IMR-90 (cell line): Measurements from ENCODE around the gene FAM216B. TPM values are rescaled to one million over a fixed set of nuclear protein-coding genes. Genes with fewer than 3 reads are reported as not detected.

ENCODE experiments used
- ATAC-seq: fragments of 200-7000 bp; cut with Tn5 transposase; 2 replicates; pipeline ENCODE4 v1.9.1; 2020; ENCODE audit warnings: low read depth, mild to moderate bottlenecking, moderate library complexity
- BruUV-seq: library from RNA; stranded (reverse); fragments of 400-500 nt; replicated peaks from 2 replicates; lab custom pipeline; 2021; lab: Mats Ljungman, UMichigan
- CTCF ChIA-PET: fragments of 300-600 bp; formaldehyde crosslinking; extraction: SDS; loops from one replicate; lab custom pipeline; 2021; ENCODE audit warnings: antibody characterized with exemption; lab: Yijun Ruan, JAX
- POLR2A ChIA-PET: fragments of 300-600 bp; sonication (Branson Sonifier 250); formaldehyde crosslinking; loops from one replicate; lab custom pipeline; 2022; ENCODE audit warnings: antibody characterized with exemption; ENCODE audit not compliant: unreplicated experiment; lab: Charles Lee
- DNase-seq: peaks from one replicate; pipeline ENCODE4 v3.0.0; 2013
- H2AFZ ChIP-seq: replicated peaks from 2 replicates; pipeline ENCODE3; 2013; ENCODE audit warnings: low read length, mild to moderate bottlenecking; ENCODE audit not compliant: poor library complexity
- H2AK5ac ChIP-seq: 2 replicates; pipeline ENCODE4 v1.6.1; 2013; ENCODE audit warnings: low read depth, low read length, inconsistent platforms
- H2AK9ac ChIP-seq: replicated peaks from 2 replicates; pipeline ENCODE3; 2013; ENCODE audit warnings: mild to moderate bottlenecking, low read depth, low read length, moderate library complexity; ENCODE audit not compliant: poor library complexity
- H2BK120ac ChIP-seq: 2 replicates; pipeline ENCODE4 v1.6.1; 2013; ENCODE audit warnings: low read depth, low read length, inconsistent platforms
- H2BK15ac ChIP-seq: 3 replicates; pipeline ENCODE4 v1.6.1; 2013; ENCODE audit warnings: low read depth, low read length, inconsistent platforms
- H2BK20ac ChIP-seq: 2 replicates; pipeline ENCODE4 v1.6.1; 2013; ENCODE audit warnings: low read depth, mild to moderate bottlenecking, inconsistent platforms, low read length, moderate library complexity
- H2BK5ac ChIP-seq: 2 replicates; pipeline ENCODE4 v1.6.1; 2013; ENCODE audit warnings: mild to moderate bottlenecking, low read depth, low read length, inconsistent platforms; ENCODE audit not compliant: poor library complexity, severe bottlenecking
- H3K14ac ChIP-seq: replicated peaks from 2 replicates; pipeline ENCODE4 v1.6.1; 2013; ENCODE audit warnings: low read depth, low read length, inconsistent platforms
- H3K18ac ChIP-seq: 2 replicates; pipeline ENCODE4 v1.6.1; 2013; ENCODE audit warnings: low read depth, low read length, control low read depth
- H3K23ac ChIP-seq: 2 replicates; pipeline ENCODE4 v1.6.1; 2013; ENCODE audit warnings: low read depth, low read length, inconsistent platforms
- H3K27ac ChIP-seq: 2 replicates; pipeline ENCODE4 v1.5.1; 2013; ENCODE audit warnings: mild to moderate bottlenecking, control low read depth, low read length; ENCODE audit not compliant: insufficient read depth
- H3K27me3 ChIP-seq: 2 replicates; pipeline ENCODE4 v1.6.1; 2013; ENCODE audit warnings: low read length; ENCODE audit not compliant: control insufficient read depth, insufficient read depth
- H3K36me3 ChIP-seq: 2 replicates; pipeline ENCODE4 v1.6.1; 2013; ENCODE audit warnings: low read length, mixed read lengths; ENCODE audit not compliant: control insufficient read depth, insufficient read depth
- H3K4ac ChIP-seq: 2 replicates; pipeline ENCODE4 v1.6.1; 2013; ENCODE audit warnings: low read depth, low read length, inconsistent platforms
- H3K4me1 ChIP-seq: 2 replicates; pipeline ENCODE4 v1.6.1; 2013; ENCODE audit warnings: low read length, mixed read lengths; ENCODE audit not compliant: control insufficient read depth, insufficient read depth
- H3K4me2 ChIP-seq: 2 replicates; pipeline ENCODE4 v1.6.1; 2013; ENCODE audit warnings: low read depth, mild to moderate bottlenecking, control low read depth, low read length, moderate library complexity
- H3K4me3 ChIP-seq: 2 replicates; pipeline ENCODE4 v1.5.1; 2013; ENCODE audit warnings: low read depth, mild to moderate bottlenecking, control low read depth, low read length, moderate library complexity; ENCODE audit not compliant: insufficient read depth
- H3K56ac ChIP-seq: 2 replicates; pipeline ENCODE4 v1.6.1; 2013; ENCODE audit warnings: low read length, inconsistent platforms; ENCODE audit not compliant: insufficient read depth; ENCODE audit errors: extremely low read depth
- H3K79me1 ChIP-seq, 2 experiments: 2 replicates each; pipeline ENCODE4 v1.6.1; 2013; ENCODE audit warnings: low read length in 2 of 2, inconsistent platforms in 1 of 2, low read depth in 1 of 2
- H3K9ac ChIP-seq: 2 replicates; pipeline ENCODE4 v1.6.1; 2013; ENCODE audit warnings: low read depth, low read length, control low read depth
- H3K9me1 ChIP-seq: 2 replicates; pipeline ENCODE4 v1.6.1; 2013; ENCODE audit warnings: low read length, inconsistent platforms; ENCODE audit not compliant: insufficient read depth
- H3K9me3 ChIP-seq: 2 replicates; pipeline ENCODE4 v1.6.1; 2013; ENCODE audit warnings: low read length; ENCODE audit not compliant: control insufficient read depth, insufficient read depth
- H4K20me1 ChIP-seq: 2 replicates; pipeline ENCODE4 v1.6.1; 2013; ENCODE audit warnings: low read length, inconsistent platforms; ENCODE audit not compliant: insufficient read depth
- H4K5ac ChIP-seq: 2 replicates; pipeline ENCODE4 v1.6.1; 2013; ENCODE audit warnings: mild to moderate bottlenecking, low read depth, low read length, control low read depth
- H4K8ac ChIP-seq, 2 experiments: 2 replicates each; pipeline ENCODE4 v1.6.1; 2013; ENCODE audit warnings: low read depth in 2 of 2, low read length in 2 of 2, control low read depth in 1 of 2, inconsistent platforms in 1 of 2
- H4K91ac ChIP-seq: 2 replicates; pipeline ENCODE4 v1.6.1; 2013; ENCODE audit warnings: low read depth, low read length, inconsistent platforms; ENCODE audit not compliant: insufficient read depth
- CEBPB ChIP-seq: IDR thresholded peaks from 2 replicates; pipeline ENCODE4 v1.6.1; 2012; ENCODE audit warnings: low read depth, low read length, improper control_type of control experiment
- CHD1 ChIP-seq: IDR thresholded peaks from 2 replicates; pipeline ENCODE4 v1.6.1; 2012; ENCODE audit warnings: low read depth, low read length, improper control_type of control experiment
- FOS ChIP-seq: fragments of 150-350 bp; IDR thresholded peaks from 2 replicates; pipeline ENCODE4 v1.6.1; 2016; ENCODE audit warnings: low read depth, low read length
- MAZ ChIP-seq: IDR thresholded peaks from 2 replicates; pipeline ENCODE4 v1.6.1; 2012; ENCODE audit warnings: low read depth, mild to moderate bottlenecking, low read length, improper control_type of control experiment, moderate library complexity, borderline replicate concordance
- MXI1 ChIP-seq: IDR thresholded peaks from 2 replicates; pipeline ENCODE4 v1.6.1; 2012; ENCODE audit warnings: low read depth, mild to moderate bottlenecking, low read length, moderate library complexity, borderline replicate concordance
- RAD21 ChIP-seq: IDR thresholded peaks from 2 replicates; pipeline ENCODE4 v1.6.1; 2012; ENCODE audit warnings: low read length, improper control_type of control experiment
- RFX5 ChIP-seq: IDR thresholded peaks from 2 replicates; pipeline ENCODE4 v1.8.0; 2012; ENCODE audit warnings: low read depth, mild to moderate bottlenecking, low read length, moderate library complexity
- WGBS, 2 experiments: methylation state at CpG; one replicate each; pipeline versions ENCODE4 v1.1.5 to v1.1.7; 2013; ENCODE audit warnings: missing lambda C conversion rate in 2 of 2; ENCODE audit not compliant: insufficient read length in 1 of 2; ENCODE audit errors: extremely low coverage in 2 of 2; 5-methylcytosine and 5-hydroxymethylcytosine counted together
- dilution Hi-C: fragments of 300-500 bp; cut with HindIII; formaldehyde crosslinking; loops from one replicate; pipeline ENCODE4 v1.14.3; 2018; ENCODE audit warnings: low sequenced_read_pairs; ENCODE audit not compliant: unreplicated experiment
- in situ Hi-C: fragments of 300-500 bp; cut with MboI; formaldehyde crosslinking; loops from 3 replicates; pipeline ENCODE4 v1.14.3; 2019; ENCODE audit warnings: low sequenced_read_pairs, inconsistent platforms, mixed read lengths
- intact Hi-C: fragments of 100-400 bp; cut with micrococcal nuclease; formaldehyde crosslinking; loops from 2 replicates; pipeline ENCODE4 v1.10.0; 2022
- polyA plus RNA-seq, 3 experiments: library from polyadenylated mRNA; depleted of rRNA; stranded (reverse); fragments of >200 nt; gene quantifications; 2 replicates each; pipeline ENCODE4 v1.2.3, GENCODE V29; 2012; ENCODE audit warnings: low replicate concordance in 1 of 3
- total RNA-seq: library from RNA; depleted of rRNA; stranded (reverse); fragments of >200 nt; gene quantifications from 2 replicates; pipeline ENCODE4 v1.2.3, GENCODE V29; 2012
- TF ChIP-seq, protein P1 (sequence below): conservative IDR thresholded peaks from 2 replicates; pipeline ENCODE4 v1.5.1; 2012; ENCODE audit warnings: mild to moderate bottlenecking, low read depth, low read length, improper control_type of control experiment
- TF ChIP-seq, protein P2 (sequence below): fragments of 150-350 bp; IDR thresholded peaks from 2 replicates; pipeline ENCODE4 v1.6.1; 2017; ENCODE audit warnings: mild to moderate bottlenecking, antibody characterized with exemption, low read length, low read depth

Gene FAM216B
- total and polyA plus RNA-seq, 2 of the 4 experiments (the other 2 are of a cell fraction): not detected

DNA sequence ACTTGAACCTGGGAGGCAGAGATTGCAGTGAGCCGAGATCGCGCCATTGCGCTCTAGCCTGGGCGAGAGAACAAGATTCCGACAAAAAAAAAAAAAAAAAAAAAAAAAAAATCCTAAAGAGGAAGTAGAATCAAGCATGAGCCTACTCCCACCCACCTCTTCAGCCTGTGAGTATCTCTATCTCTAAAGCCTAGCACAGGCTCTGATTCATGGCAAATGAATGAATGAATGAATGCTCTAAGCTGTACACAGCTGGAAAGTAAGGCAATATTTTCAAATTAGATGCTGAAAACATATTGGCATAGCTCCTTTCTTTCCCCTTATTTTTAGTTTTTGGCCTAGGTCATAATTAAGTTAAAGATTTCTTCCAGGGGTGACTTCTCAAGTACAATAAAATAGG, 35.7 kb upstream of the FAM216B start:
- H2BK15ac ChIP-seq: no peak overlapping the region; the same call in 2 of the 3 replicates
- H3K79me1 ChIP-seq: no peaks in the 10 kb centered on the region
- peaks cover 16% of the 10 kb centered on the region for H3K4me1 ChIP-seq
- H3K4ac ChIP-seq: peak overlapping the region; percentile 64; the same call in 1 of the 2 replicates
- H2BK120ac ChIP-seq: 0 out of 2 replicates have a peak overlapping the region, but pooled peaks have one; percentile 80
- no peaks in the 10 kb centered on the region for H3K9me3 ChIP-seq
- no peak overlapping the region for H3K56ac ChIP-seq
- no peak overlapping the region for H3K27ac ChIP-seq
- ChIA-PET CTCF (no interaction called here), POLR2A (no interaction called here)
- H3K27me3 ChIP-seq: no peaks in the 10 kb centered on the region
- peak overlapping the region; percentile 71; the same call in 1 of the 2 replicates for H3K18ac ChIP-seq
- TF ChIP-seq MXI1: no peak
- TF ChIP-seq MAZ: no peak
- TF ChIP-seq CHD1: no peak
- no peak for TF ChIP-seq RAD21
- TF ChIP-seq RFX5: no peak
- no peak for TF ChIP-seq CEBPB
- TF ChIP-seq, protein P1, sequence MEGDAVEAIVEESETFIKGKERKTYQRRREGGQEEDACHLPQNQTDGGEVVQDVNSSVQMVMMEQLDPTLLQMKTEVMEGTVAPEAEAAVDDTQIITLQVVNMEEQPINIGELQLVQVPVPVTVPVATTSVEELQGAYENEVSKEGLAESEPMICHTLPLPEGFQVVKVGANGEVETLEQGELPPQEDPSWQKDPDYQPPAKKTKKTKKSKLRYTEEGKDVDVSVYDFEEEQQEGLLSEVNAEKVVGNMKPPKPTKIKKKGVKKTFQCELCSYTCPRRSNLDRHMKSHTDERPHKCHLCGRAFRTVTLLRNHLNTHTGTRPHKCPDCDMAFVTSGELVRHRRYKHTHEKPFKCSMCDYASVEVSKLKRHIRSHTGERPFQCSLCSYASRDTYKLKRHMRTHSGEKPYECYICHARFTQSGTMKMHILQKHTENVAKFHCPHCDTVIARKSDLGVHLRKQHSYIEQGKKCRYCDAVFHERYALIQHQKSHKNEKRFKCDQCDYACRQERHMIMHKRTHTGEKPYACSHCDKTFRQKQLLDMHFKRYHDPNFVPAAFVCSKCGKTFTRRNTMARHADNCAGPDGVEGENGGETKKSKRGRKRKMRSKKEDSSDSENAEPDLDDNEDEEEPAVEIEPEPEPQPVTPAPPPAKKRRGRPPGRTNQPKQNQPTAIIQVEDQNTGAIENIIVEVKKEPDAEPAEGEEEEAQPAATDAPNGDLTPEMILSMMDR: no peak
- no peak for TF ChIP-seq FOS
- TF ChIP-seq, protein P2, sequence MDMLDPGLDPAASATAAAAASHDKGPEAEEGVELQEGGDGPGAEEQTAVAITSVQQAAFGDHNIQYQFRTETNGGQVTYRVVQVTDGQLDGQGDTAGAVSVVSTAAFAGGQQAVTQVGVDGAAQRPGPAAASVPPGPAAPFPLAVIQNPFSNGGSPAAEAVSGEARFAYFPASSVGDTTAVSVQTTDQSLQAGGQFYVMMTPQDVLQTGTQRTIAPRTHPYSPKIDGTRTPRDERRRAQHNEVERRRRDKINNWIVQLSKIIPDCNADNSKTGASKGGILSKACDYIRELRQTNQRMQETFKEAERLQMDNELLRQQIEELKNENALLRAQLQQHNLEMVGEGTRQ: no peak
- no peak overlapping the region for H4K5ac ChIP-seq
- peak overlapping the region; percentile 20; the same call in 1 of the 2 replicates for H3K23ac ChIP-seq
- H3K4me2 ChIP-seq: no peak overlapping the region
- ATAC-seq: no peak
- peak; percentile 58 for DNase-seq
- H2BK5ac ChIP-seq: no peak overlapping the region
- H4K20me1 ChIP-seq: no peaks in the 10 kb centered on the region
- no TSS peak for BruUV-seq
- H3K9ac ChIP-seq: no peak overlapping the region
- in situ Hi-C loops: no loop called here
- no peak overlapping the region for H3K14ac ChIP-seq
- H3K36me3 ChIP-seq: no peaks in the 10 kb centered on the region
- H2AFZ ChIP-seq: no peak overlapping the region
- no CpG with 5 or more reads among the region's 6 CpGs for WGBS, 2 experiments
- H3K4me3 ChIP-seq: no peak overlapping the region
- dilution Hi-C loops: no loop called here
- H2AK5ac ChIP-seq: peak overlapping the region; percentile 91; the same call in 1 of the 2 replicates
- H4K8ac ChIP-seq: no peak overlapping the region
- peaks cover 5% of the 10 kb centered on the region; the same call in 1 of the 2 replicates for H3K9me1 ChIP-seq
- peak overlapping the region; percentile 63 for H4K91ac ChIP-seq
- H2BK20ac ChIP-seq: no peak overlapping the region; the same call in 1 of the 2 replicates
- no peak overlapping the region for H2AK9ac ChIP-seq
- intact Hi-C loops: no loop called here
